Measurements from ENCODE around the gene RIMS4.

Gene RIMS4

DNA sequence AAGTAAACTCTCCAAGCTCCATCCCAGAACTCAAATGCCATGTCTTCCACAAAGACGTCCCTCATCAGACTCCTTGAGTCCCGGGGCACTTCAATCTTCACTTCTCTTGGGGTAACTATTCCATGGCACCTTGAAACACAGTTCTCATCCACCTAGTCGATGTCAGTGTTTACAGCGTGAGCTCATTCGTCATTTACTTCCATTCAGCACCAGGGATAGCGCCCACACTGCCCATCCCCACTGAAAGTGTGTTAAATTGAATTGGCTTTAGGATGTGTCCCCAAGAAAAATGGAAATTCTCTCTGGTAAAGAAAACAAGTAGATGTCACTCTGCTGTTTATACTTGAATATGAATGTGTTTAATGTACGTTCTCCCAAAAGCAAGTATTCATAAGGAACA is 33.4 kb downstream of the RIMS4 start:
- H3K36me3 ChIP-seq (ENCODE audit: insufficient read depth, low read length), result no peaks in the 10 kb centered on the region
- TF ChIP-seq, protein P1, sequence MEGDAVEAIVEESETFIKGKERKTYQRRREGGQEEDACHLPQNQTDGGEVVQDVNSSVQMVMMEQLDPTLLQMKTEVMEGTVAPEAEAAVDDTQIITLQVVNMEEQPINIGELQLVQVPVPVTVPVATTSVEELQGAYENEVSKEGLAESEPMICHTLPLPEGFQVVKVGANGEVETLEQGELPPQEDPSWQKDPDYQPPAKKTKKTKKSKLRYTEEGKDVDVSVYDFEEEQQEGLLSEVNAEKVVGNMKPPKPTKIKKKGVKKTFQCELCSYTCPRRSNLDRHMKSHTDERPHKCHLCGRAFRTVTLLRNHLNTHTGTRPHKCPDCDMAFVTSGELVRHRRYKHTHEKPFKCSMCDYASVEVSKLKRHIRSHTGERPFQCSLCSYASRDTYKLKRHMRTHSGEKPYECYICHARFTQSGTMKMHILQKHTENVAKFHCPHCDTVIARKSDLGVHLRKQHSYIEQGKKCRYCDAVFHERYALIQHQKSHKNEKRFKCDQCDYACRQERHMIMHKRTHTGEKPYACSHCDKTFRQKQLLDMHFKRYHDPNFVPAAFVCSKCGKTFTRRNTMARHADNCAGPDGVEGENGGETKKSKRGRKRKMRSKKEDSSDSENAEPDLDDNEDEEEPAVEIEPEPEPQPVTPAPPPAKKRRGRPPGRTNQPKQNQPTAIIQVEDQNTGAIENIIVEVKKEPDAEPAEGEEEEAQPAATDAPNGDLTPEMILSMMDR (IDR thresholded peaks at IDR 0.05; ENCODE audit: borderline replicate concordance, extremely low read depth, low read length, poor library complexity, severe bottlenecking), result no peak
- no peak for TF ChIP-seq EZH2 (IDR thresholded peaks at IDR 0.05; ENCODE audit: borderline replicate concordance, low read depth, low read length, severe bottlenecking)
- H3K9ac ChIP-seq (ENCODE audit: low read depth, low read length), result no peak overlapping the region
- no peak overlapping the region for H2AFZ ChIP-seq (ENCODE audit: low read depth, low read length)
- H3K79me2 ChIP-seq (ENCODE audit: insufficient read depth, low read length), result no peaks in the 10 kb centered on the region
- no peaks in the 10 kb centered on the region for H3K9me3 ChIP-seq (ENCODE audit: insufficient read depth, low read length, severe bottlenecking)
- H3K27me3 ChIP-seq (ENCODE audit: insufficient read depth, low read length, poor library complexity), result no peaks in the 10 kb centered on the region
- peak; percentile 66 for DNase-seq
- H3K4me2 ChIP-seq (ENCODE audit: insufficient read depth, low read length), result no peak overlapping the region
- no peak overlapping the region for H3K27ac ChIP-seq (ENCODE audit: low read length)
- peak; percentile 67; the same call in 2 of the 3 replicates for ATAC-seq (ENCODE audit: insufficient read depth, low read depth)
- no peaks in the 10 kb centered on the region for H3K4me1 ChIP-seq (ENCODE audit: insufficient read depth, low read length)
- no peak overlapping the region for H3K4me3 ChIP-seq (ENCODE audit: low read depth in 1 of 2, low read length in 2 of 2)
- H4K20me1 ChIP-seq (ENCODE audit: insufficient read depth, low read length), result peaks cover 3% of the 10 kb centered on the region; the same call in 1 of the 2 replicates

DNA sequence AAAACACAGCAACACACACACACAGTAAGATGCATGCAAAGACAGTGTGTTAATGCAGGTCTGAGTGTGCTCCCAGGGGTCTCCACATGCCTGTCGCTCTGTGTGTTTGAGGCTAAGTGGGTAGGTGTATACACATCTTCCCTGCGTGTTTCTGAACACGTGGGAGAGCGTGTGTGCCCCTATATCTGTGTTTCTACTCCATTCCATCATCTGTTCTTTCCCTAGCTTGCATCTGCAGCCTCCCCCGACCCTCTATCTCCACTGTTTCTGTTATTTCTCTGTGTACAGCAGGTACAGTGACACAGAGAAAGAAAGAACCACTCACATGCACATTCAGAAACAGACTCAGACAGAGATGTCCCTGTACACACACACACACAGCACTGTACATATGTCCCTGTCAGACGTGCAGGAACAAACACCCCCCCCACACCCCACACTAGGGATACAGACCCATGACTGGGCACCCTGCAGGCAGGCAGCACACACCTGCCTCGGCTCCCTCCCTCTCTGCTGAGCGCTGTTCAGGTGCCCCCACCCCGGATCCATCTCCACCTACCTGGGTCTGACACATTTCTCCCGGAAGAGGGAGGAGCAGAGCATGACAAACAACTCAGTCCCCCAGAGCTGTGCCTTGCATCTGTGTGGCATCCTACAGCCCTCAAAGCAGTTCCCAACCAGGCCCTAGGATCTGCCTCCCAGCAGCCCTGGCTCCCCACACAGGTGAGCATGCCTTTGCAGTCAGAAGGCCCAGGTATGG is 37.1 kb downstream of the RIMS4 start:
- no peak overlapping the region for H2AFZ ChIP-seq (ENCODE audit: low read depth, low read length)
- H3K4me3 ChIP-seq (ENCODE audit: low read depth in 1 of 2, low read length in 2 of 2), result no peak overlapping the region
- H3K27ac ChIP-seq (ENCODE audit: low read length), result no peak overlapping the region
- H4K20me1 ChIP-seq (ENCODE audit: insufficient read depth, low read length), result peaks cover 3% of the 10 kb centered on the region; the same call in 1 of the 2 replicates
- TF ChIP-seq, protein P1 (IDR thresholded peaks at IDR 0.05; ENCODE audit: borderline replicate concordance, extremely low read depth, low read length, poor library complexity, severe bottlenecking), result no peak
- TF ChIP-seq EZH2 (IDR thresholded peaks at IDR 0.05; ENCODE audit: borderline replicate concordance, low read depth, low read length, severe bottlenecking), result no peak
- H3K4me1 ChIP-seq (ENCODE audit: insufficient read depth, low read length), result no peaks in the 10 kb centered on the region
- H3K9ac ChIP-seq (ENCODE audit: low read depth, low read length), result no peak overlapping the region
- H3K9me3 ChIP-seq (ENCODE audit: insufficient read depth, low read length, severe bottlenecking), result no peaks in the 10 kb centered on the region
- no peak for ATAC-seq (ENCODE audit: insufficient read depth, low read depth)
- no peaks in the 10 kb centered on the region for H3K36me3 ChIP-seq (ENCODE audit: insufficient read depth, low read length)
- H3K79me2 ChIP-seq (ENCODE audit: insufficient read depth, low read length), result no peaks in the 10 kb centered on the region
- H3K27me3 ChIP-seq (ENCODE audit: insufficient read depth, low read length, poor library complexity), result peaks cover 7% of the 10 kb centered on the region
- H3K4me2 ChIP-seq (ENCODE audit: insufficient read depth, low read length), result no peak overlapping the region
- no peak for DNase-seq

DNA sequence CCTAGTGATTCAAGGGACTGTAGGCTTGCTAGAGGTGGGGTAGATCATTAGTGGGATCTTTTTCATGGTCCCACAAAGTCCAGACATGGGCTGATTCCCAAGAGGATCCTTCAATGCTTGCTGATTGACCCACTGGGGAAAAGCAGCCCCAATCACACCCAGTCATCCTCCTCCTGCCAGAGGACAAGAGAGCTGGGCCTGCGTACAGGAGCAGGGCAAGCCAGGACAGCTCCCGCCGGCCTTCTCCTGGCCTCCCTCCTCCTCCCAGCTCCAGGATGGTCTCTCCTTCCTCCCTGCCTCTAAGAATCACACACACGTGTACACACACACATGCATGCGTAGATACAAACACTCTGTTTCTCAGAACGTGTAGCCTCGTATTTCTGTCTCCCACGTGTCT is 37.7 kb downstream of the RIMS4 start:
- no peak for TF ChIP-seq EZH2 (IDR thresholded peaks at IDR 0.05; ENCODE audit: borderline replicate concordance, low read depth, low read length, severe bottlenecking)
- TF ChIP-seq, protein P1 (IDR thresholded peaks at IDR 0.05; ENCODE audit: borderline replicate concordance, extremely low read depth, low read length, poor library complexity, severe bottlenecking), result no peak
- no peak for DNase-seq
- Histone ChIP-seq H4K20me1 (ENCODE audit: insufficient read depth, low read length) (no peaks in the 10 kb centered on the region), H3K36me3 (ENCODE audit: insufficient read depth, low read length) (no peaks in the 10 kb centered on the region), H3K9me3 (ENCODE audit: insufficient read depth, low read length, severe bottlenecking) (no peaks in the 10 kb centered on the region), H3K4me3 (ENCODE audit: low read depth in 1 of 2, low read length in 2 of 2) (no peak overlapping the region), H3K79me2 (ENCODE audit: insufficient read depth, low read length) (no peaks in the 10 kb centered on the region), H2AFZ (ENCODE audit: low read depth, low read length) (no peak overlapping the region), H3K27me3 (ENCODE audit: insufficient read depth, low read length, poor library complexity) (peaks cover 7% of the 10 kb centered on the region), H3K27ac (ENCODE audit: low read length) (no peak overlapping the region), H3K4me1 (ENCODE audit: insufficient read depth, low read length) (no peaks in the 10 kb centered on the region), H3K4me2 (ENCODE audit: insufficient read depth, low read length) (no peak overlapping the region), H3K9ac (ENCODE audit: low read depth, low read length) (no peak overlapping the region)
- no peak for ATAC-seq (ENCODE audit: insufficient read depth, low read depth)

All from DND-41 (cell line).